Activated T-helper 17 cell treated with anti-CD3 and anti-CD28 coated beads, Interleukin-2, amount 50 U/mL, for 72 hours (primary cell): Measurements from ENCODE around the gene OSBPL8. TPM values are rescaled to one million over a fixed set of nuclear protein-coding genes. Genes with fewer than 3 reads are reported as not detected.

Experiments
- ATAC-seq: fragments of 150-1000 bp; cut with Tn5 transposase; replicated peaks from 2 replicates; pipeline ENCODE4 v1.10.0; 2021; ENCODE audit warnings: mild to moderate bottlenecking, moderate library complexity
- H3K27ac Mint-ChIP-seq: one replicate; pipeline ENCODE4 v1.8.0; 2022; ENCODE audit warnings: mixed read lengths
- H3K27me3 Mint-ChIP-seq: one replicate; pipeline ENCODE4 v1.8.0; 2022; ENCODE audit warnings: mixed read lengths
- H3K36me3 Mint-ChIP-seq: one replicate; pipeline ENCODE4 v1.8.0; 2022; ENCODE audit warnings: low read depth, mild to moderate bottlenecking, mixed read lengths
- H3K4me1 Mint-ChIP-seq: one replicate; pipeline ENCODE4 v1.8.0; 2022; ENCODE audit warnings: mixed read lengths
- H3K4me3 Mint-ChIP-seq: one replicate; pipeline ENCODE4 v1.8.0; 2022; ENCODE audit warnings: mild to moderate bottlenecking, mixed read lengths
- H3K9me3 Mint-ChIP-seq: one replicate; pipeline ENCODE4 v1.8.0; 2022; ENCODE audit warnings: mixed read lengths
- total RNA-seq, 2 donors: library from RNA; stranded (reverse); gene quantifications; one replicate each; pipeline ENCODE4 v1.2.3, GENCODE V29; 2022

OSBPL8 gene
- total RNA-seq, 2 donors from 2014 or later, result 40.5 to 68.2 TPM

GRCh38 chr12:76450690-76451089 lies 108.9 kb downstream of the OSBPL8 start:
- H3K27ac Mint-ChIP-seq, result no peak overlapping the region
- no peak for ATAC-seq
- H3K4me3 Mint-ChIP-seq, result no peak overlapping the region
- H3K4me1 Mint-ChIP-seq, result peaks cover 13% of the 10 kb centered on the region
- no peaks in the 10 kb centered on the region for H3K27me3 Mint-ChIP-seq
- peaks cover 45% of the 10 kb centered on the region for H3K36me3 Mint-ChIP-seq
- no peaks in the 10 kb centered on the region for H3K9me3 Mint-ChIP-seq

GRCh38 chr12:76449993-76450392 lies 109.6 kb downstream of the OSBPL8 start:
- Mint-ChIP-seq H3K4me1 (peaks cover 20% of the 10 kb centered on the region), H3K27me3 (no peaks in the 10 kb centered on the region), H3K27ac (no peak overlapping the region), H3K9me3 (no peaks in the 10 kb centered on the region), H3K36me3 (peaks cover 45% of the 10 kb centered on the region), H3K4me3 (no peak overlapping the region)
- no peak for ATAC-seq

GRCh38 chr12:76449583-76449982 lies 110.0 kb downstream of the OSBPL8 start:
- Mint-ChIP-seq H3K9me3 (no peaks in the 10 kb centered on the region), H3K27ac (no peak overlapping the region), H3K27me3 (no peaks in the 10 kb centered on the region), H3K4me1 (peaks cover 24% of the 10 kb centered on the region), H3K4me3 (no peak overlapping the region), H3K36me3 (peaks cover 45% of the 10 kb centered on the region)
- ATAC-seq, result peak; percentile 31

GRCh38 chr12:76449016-76449415 lies 110.6 kb downstream of the OSBPL8 start:
- Mint-ChIP-seq H3K9me3 (no peaks in the 10 kb centered on the region), H3K36me3 (peaks cover 45% of the 10 kb centered on the region), H3K4me1 (peaks cover 30% of the 10 kb centered on the region), H3K27ac (no peak overlapping the region), H3K27me3 (no peaks in the 10 kb centered on the region), H3K4me3 (no peak overlapping the region)
- ATAC-seq, result no peak

GRCh38 chr12:76446090-76446489 lies 113.5 kb downstream of the OSBPL8 start:
- Mint-ChIP-seq H3K9me3 (no peaks in the 10 kb centered on the region), H3K27me3 (no peaks in the 10 kb centered on the region), H3K4me1 (peaks cover 25% of the 10 kb centered on the region), H3K4me3 (no peak overlapping the region), H3K36me3 (peaks cover 29% of the 10 kb centered on the region), H3K27ac (no peak overlapping the region)
- ATAC-seq, result no peak

- Mint-ChIP-seq H3K9me3 (no peaks in the 10 kb centered on the region), H3K27ac (no peak overlapping the region), H3K27me3 (no peaks in the 10 kb centered on the region), H3K4me3 (no peak overlapping the region), H3K4me1 (peaks cover 20% of the 10 kb centered on the region), H3K36me3 (peaks cover 29% of the 10 kb centered on the region)
- ATAC-seq, result peak; percentile 60
Observed at GRCh38 chr12:76445462-76445861, 114.1 kb downstream of the OSBPL8 start.

GRCh38 chr12:76444408-76444984 lies 115.1 kb downstream of the OSBPL8 start:
- peaks cover 20% of the 10 kb centered on the region for H3K4me1 Mint-ChIP-seq
- ATAC-seq, result peak; percentile 87

GRCh38 chr12:76441016-76441415 lies 118.6 kb downstream of the OSBPL8 start:
- Mint-ChIP-seq H3K4me3 (no peak overlapping the region), H3K27me3 (no peaks in the 10 kb centered on the region), H3K9me3 (no peaks in the 10 kb centered on the region), H3K4me1 (peaks cover 20% of the 10 kb centered on the region), H3K36me3 (peaks cover 30% of the 10 kb centered on the region), H3K27ac (peak overlapping the region; percentile 73)
- ATAC-seq, result no peak

More at GRCh38 chr12:76444408-76444984, 115.1 kb downstream of the OSBPL8 start:
- Mint-ChIP-seq H3K27ac (peak overlapping the region; percentile 22), H3K9me3 (no peaks in the 10 kb centered on the region), H3K36me3 (peaks cover 21% of the 10 kb centered on the region), H3K27me3 (no peaks in the 10 kb centered on the region), H3K4me3 (peak overlapping the region; percentile 15)

- H3K27me3 Mint-ChIP-seq, result no peaks in the 10 kb centered on the region
- H3K36me3 Mint-ChIP-seq, result peaks cover 47% of the 10 kb centered on the region
- H3K4me1 Mint-ChIP-seq, result peaks cover 16% of the 10 kb centered on the region
- no peak overlapping the region for H3K27ac Mint-ChIP-seq
- ATAC-seq, result no peak
- no peak overlapping the region for H3K4me3 Mint-ChIP-seq
- H3K9me3 Mint-ChIP-seq, result peaks cover 16% of the 10 kb centered on the region
Observed at GRCh38 chr12:76432733-76433132, 126.8 kb downstream of the OSBPL8 start.

GRCh38 chr12:76428117-76428516 lies 131.5 kb downstream of the OSBPL8 start:
- no peaks in the 10 kb centered on the region for H3K27me3 Mint-ChIP-seq
- no peak overlapping the region for H3K4me3 Mint-ChIP-seq
- H3K4me1 Mint-ChIP-seq, result peaks cover 21% of the 10 kb centered on the region
- H3K27ac Mint-ChIP-seq, result no peak overlapping the region
- H3K36me3 Mint-ChIP-seq, result peaks cover 36% of the 10 kb centered on the region
- no peak for ATAC-seq
- peaks cover 12% of the 10 kb centered on the region for H3K9me3 Mint-ChIP-seq

- no peak for ATAC-seq
- Mint-ChIP-seq H3K36me3 (peaks cover 17% of the 10 kb centered on the region), H3K27me3 (no peaks in the 10 kb centered on the region), H3K27ac (no peak overlapping the region), H3K4me3 (no peak overlapping the region), H3K4me1 (peaks cover 22% of the 10 kb centered on the region), H3K9me3 (no peaks in the 10 kb centered on the region)
Observed at GRCh38 chr12:76426160-76426559, 133.4 kb downstream of the OSBPL8 start.

GRCh38 chr12:76424941-76425340 lies 134.6 kb downstream of the OSBPL8 start:
- Mint-ChIP-seq H3K27me3 (no peaks in the 10 kb centered on the region), H3K4me1 (peaks cover 14% of the 10 kb centered on the region), H3K9me3 (no peaks in the 10 kb centered on the region), H3K27ac (no peak overlapping the region), H3K4me3 (no peak overlapping the region), H3K36me3 (peaks cover 17% of the 10 kb centered on the region)
- no peak for ATAC-seq

- no peak for ATAC-seq
- no peak overlapping the region for H3K4me3 Mint-ChIP-seq
- H3K27ac Mint-ChIP-seq, result no peak overlapping the region
- no peaks in the 10 kb centered on the region for H3K9me3 Mint-ChIP-seq
- H3K36me3 Mint-ChIP-seq, result peaks cover 17% of the 10 kb centered on the region
- H3K27me3 Mint-ChIP-seq, result no peaks in the 10 kb centered on the region
- peaks cover 13% of the 10 kb centered on the region for H3K4me1 Mint-ChIP-seq
Observed at GRCh38 chr12:76422543-76423438, 136.8 kb downstream of the OSBPL8 start.

- peaks cover 14% of the 10 kb centered on the region for H3K4me1 Mint-ChIP-seq
- H3K9me3 Mint-ChIP-seq, result no peaks in the 10 kb centered on the region
- H3K36me3 Mint-ChIP-seq, result peaks cover 17% of the 10 kb centered on the region
- no peak overlapping the region for H3K4me3 Mint-ChIP-seq
- ATAC-seq, result no peak
- no peaks in the 10 kb centered on the region for H3K27me3 Mint-ChIP-seq
- no peak overlapping the region for H3K27ac Mint-ChIP-seq
Observed at GRCh38 chr12:76422154-76422542, 137.4 kb downstream of the OSBPL8 start.

GRCh38 chr12:76421046-76421445 lies 138.5 kb downstream of the OSBPL8 start:
- H3K4me3 Mint-ChIP-seq, result no peak overlapping the region
- H3K27me3 Mint-ChIP-seq, result no peaks in the 10 kb centered on the region
- H3K27ac Mint-ChIP-seq, result no peak overlapping the region
- H3K4me1 Mint-ChIP-seq, result peaks cover 17% of the 10 kb centered on the region
- H3K36me3 Mint-ChIP-seq, result peaks cover 13% of the 10 kb centered on the region
- ATAC-seq, result no peak
- H3K9me3 Mint-ChIP-seq, result no peaks in the 10 kb centered on the region
